ENCODE data around the gene BCL7A. TPM values are rescaled to one million over a fixed set of nuclear protein-coding genes. Genes with fewer than 3 reads are reported as not detected.
A peak's percentile ranks its signal among the peaks of the same experiment; 100 is the strongest.

BCL7A gene
- total RNA-seq, 1 donor, result 12.2 TPM

- DNase-seq (ENCODE audit: low read depth), result no peak
- no peak for TF ChIP-seq CTCF (IDR thresholded peaks at IDR 0.05; ENCODE audit: insufficient read depth, low read length)
Observed at GRCh38 chr12:122079033-122079531, 57.4 kb downstream of the BCL7A start.

GRCh38 chr12:122079532-122080081, 57.9 kb downstream of the BCL7A start:
- no peak for TF ChIP-seq CTCF (IDR thresholded peaks at IDR 0.05; ENCODE audit: insufficient read depth, low read length)
- peak; percentile 25 for DNase-seq (ENCODE audit: low read depth)
- H3K4me3 ChIP-seq (ENCODE audit: low read depth, low read length), result peak overlapping the region; percentile 89

More at GRCh38 chr12:122079033-122079531, 57.4 kb downstream of the BCL7A start:
- peak overlapping the region; percentile 89 for H3K4me3 ChIP-seq (ENCODE audit: low read depth, low read length)

GRCh38 chr12:122080149-122081082, 58.7 kb downstream of the BCL7A start:
- peak overlapping the region; percentile 89 for H3K4me3 ChIP-seq (ENCODE audit: low read depth, low read length)
- TF ChIP-seq CTCF (IDR thresholded peaks at IDR 0.05; ENCODE audit: insufficient read depth, low read length), result no peak
- peak; percentile 93 for DNase-seq (ENCODE audit: low read depth)

GRCh38 chr12:122081083-122081696, 59.5 kb downstream of the BCL7A start:
- peak overlapping the region; percentile 89 for H3K4me3 ChIP-seq (ENCODE audit: low read depth, low read length)
- TF ChIP-seq CTCF (IDR thresholded peaks at IDR 0.05; ENCODE audit: insufficient read depth, low read length), result no peak
- DNase-seq (ENCODE audit: low read depth), result peak; percentile 88

GRCh38 chr12:122081697-122082221, 60.1 kb downstream of the BCL7A start:
- peak; percentile 78 for DNase-seq (ENCODE audit: low read depth)
- TF ChIP-seq CTCF (IDR thresholded peaks at IDR 0.05; ENCODE audit: insufficient read depth, low read length), result no peak
- peak overlapping the region; percentile 89 for H3K4me3 ChIP-seq (ENCODE audit: low read depth, low read length)

- DNase-seq (ENCODE audit: low read depth), result no peak
- H3K4me3 ChIP-seq (ENCODE audit: low read depth, low read length), result no peak overlapping the region
Observed at GRCh38 chr12:122082621-122083356, 61.1 kb downstream of the BCL7A start.

More at GRCh38 chr12:122082621-122083356, 61.1 kb downstream of the BCL7A start:
- TF ChIP-seq CTCF (IDR thresholded peaks at IDR 0.05; ENCODE audit: insufficient read depth, low read length), result no peak
